Natural killer cell (primary cell): ENCODE results near the gene CADM4. TPM values are rescaled to one million over a fixed set of nuclear protein-coding genes. Genes with fewer than 3 reads are reported as not detected.
"Not testable (repeated sequence)": the region's sequence is repeated elsewhere in the genome, so short reads cannot be mapped to it uniquely, and the experiment has no call there.

Experiments used
- ATAC-seq, 3 donors: fragments of 150-1000 bp in 2 of 3; fragments of 200-7000 bp in 1 of 3; cut with Tn5 transposase; 1 replicate in 1 of 3; 2 replicates in 2 of 3; pipeline ENCODE4 v1.10.0; 2021; ENCODE audit warnings: mild to moderate bottlenecking in 2 of 3, moderate library complexity in 2 of 3
- DNase-seq, 2 donors: peaks; one replicate each; pipeline versions ENCODE4 v3.0.0 to v3.0.0-alpha.2; 2013 to 2021; ENCODE audit warnings: mixed read lengths in 1 of 2
- H3K27ac ChIP-seq: one replicate; pipeline ENCODE4 v1.5.1; 2013; ENCODE audit warnings: mild to moderate bottlenecking, low read length
- H3K27me3 ChIP-seq: one replicate; pipeline ENCODE4 v1.6.1; 2013; ENCODE audit warnings: low read length; ENCODE audit not compliant: control insufficient read depth, insufficient read depth
- H3K36me3 ChIP-seq: one replicate; pipeline ENCODE4 v1.6.1; 2013; ENCODE audit warnings: low read length; ENCODE audit not compliant: control insufficient read depth, insufficient read depth
- H3K4me1 ChIP-seq: one replicate; pipeline ENCODE4 v1.6.1; 2013; ENCODE audit warnings: low read length; ENCODE audit not compliant: control insufficient read depth, insufficient read depth
- H3K4me3 ChIP-seq: one replicate; pipeline ENCODE4 v1.5.1; 2013; ENCODE audit warnings: low read length
- H3K9me3 ChIP-seq: one replicate; pipeline ENCODE4 v1.6.1; 2013; ENCODE audit warnings: low read length; ENCODE audit not compliant: control insufficient read depth, insufficient read depth
- H3K27ac Mint-ChIP-seq, 2 donors: one replicate each; pipeline ENCODE4 v1.8.0; 2022; ENCODE audit warnings: mild to moderate bottlenecking in 2 of 2, mixed read lengths in 2 of 2, moderate library complexity in 1 of 2
- H3K27me3 Mint-ChIP-seq, 2 donors: one replicate each; pipeline ENCODE4 v1.8.0; 2022; ENCODE audit warnings: low read depth in 2 of 2, mixed read lengths in 2 of 2
- H3K36me3 Mint-ChIP-seq: one replicate; pipeline ENCODE4 v1.8.0; 2022; ENCODE audit warnings: mixed read lengths
- H3K4me1 Mint-ChIP-seq, 2 donors: one replicate each; pipeline ENCODE4 v1.8.0; 2022; ENCODE audit warnings: mixed read lengths in 2 of 2
- H3K4me3 Mint-ChIP-seq: one replicate; pipeline ENCODE4 v1.8.0; 2022; ENCODE audit warnings: mild to moderate bottlenecking, moderate library complexity, mixed read lengths
- H3K9me3 Mint-ChIP-seq, 2 donors: one replicate each; pipeline ENCODE4 v1.8.0; 2022; ENCODE audit warnings: mixed read lengths in 2 of 2
- CTCF ChIP-seq: fragments of 200-600 bp; IDR thresholded peaks from one replicate; pipeline ENCODE4 v1.8.0; 2022; ENCODE audit warnings: antibody characterized with exemption
- WGBS: methylation state at CpG from one replicate; pipeline ENCODE4 v1.1.7; 2013; ENCODE audit warnings: missing lambda C conversion rate; ENCODE audit not compliant: insufficient coverage; 5-methylcytosine and 5-hydroxymethylcytosine counted together
- intact Hi-C: fragments of 100-400 bp; cut with micrococcal nuclease; formaldehyde crosslinking; loops from one replicate; pipeline ENCODE4 v1.14.2; 2022
- total RNA-seq, 4 donors: library from RNA; stranded (reverse); fragments of 120-200 nt in 1 of 4; gene quantifications; one replicate each; pipeline versions ENCODE4 v1.2.3 to v1.2.4, GENCODE V29; 2013 to 2022

CADM4 gene
- total RNA-seq, 3 donors from 2014 or later (not counting 1 experiment from before 2014, with no cell fraction given): 0.19 to 0.38 TPM; not detected in 1

GRCh38 chr19:43638214-43638994 lies 1.2 kb downstream of the CADM4 start:
- peak overlapping the region in 1 of 2 donors; percentile 77 for H3K27ac Mint-ChIP-seq
- H3K4me1 ChIP-seq: peaks cover 15% of the 10 kb centered on the region
- H3K27me3 Mint-ChIP-seq: peaks cover 37 to 38% of the 10 kb centered on the region in 2 donors
- H3K4me3 ChIP-seq: no peak overlapping the region
- no peaks in the 10 kb centered on the region for H3K9me3 ChIP-seq
- H3K4me1 Mint-ChIP-seq: peaks cover 8 to 19% of the 10 kb centered on the region in 2 donors
- intact Hi-C loops: no loop called here
- no peaks in the 10 kb centered on the region for H3K36me3 Mint-ChIP-seq
- WGBS: 71% methylated on average over 11 of the region's 13 CpGs
- no peak for TF ChIP-seq CTCF
- H3K36me3 ChIP-seq: no peaks in the 10 kb centered on the region
- no peak for DNase-seq
- H3K27ac ChIP-seq: no peak overlapping the region
- ATAC-seq: no peak
- H3K9me3 Mint-ChIP-seq: no peaks in the 10 kb centered on the region
- H3K27me3 ChIP-seq: peaks cover 26% of the 10 kb centered on the region
- H3K4me3 Mint-ChIP-seq: peak overlapping the region; percentile 89

GRCh38 chr19:43636121-43636683 lies 3.4 kb downstream of the CADM4 start:
- DNase-seq (no peak), ATAC-seq (no peak)
- intact Hi-C loops: no loop called here
- H3K4me3 ChIP-seq: no peak overlapping the region
- H3K9me3 Mint-ChIP-seq: no peaks in the 10 kb centered on the region
- no peak overlapping the region for H3K27ac Mint-ChIP-seq
- no peak overlapping the region for H3K27ac ChIP-seq
- H3K36me3 Mint-ChIP-seq: no peaks in the 10 kb centered on the region
- no peak overlapping the region for H3K4me3 Mint-ChIP-seq
- no peak for TF ChIP-seq CTCF
- H3K4me1 Mint-ChIP-seq: peaks cover 8 to 19% of the 10 kb centered on the region in 2 donors
- H3K9me3 ChIP-seq: no peaks in the 10 kb centered on the region
- no peaks in the 10 kb centered on the region for H3K36me3 ChIP-seq
- H3K27me3 Mint-ChIP-seq: peaks cover 36 to 38% of the 10 kb centered on the region in 2 donors
- peaks cover 22% of the 10 kb centered on the region for H3K27me3 ChIP-seq
- H3K4me1 ChIP-seq: peaks cover 15% of the 10 kb centered on the region
- WGBS: 86% methylated on average over 12 of the region's 14 CpGs

- H3K4me1 Mint-ChIP-seq: peaks cover 8 to 17% of the 10 kb centered on the region in 2 donors
- peaks cover 20% of the 10 kb centered on the region for H3K27me3 ChIP-seq
- intact Hi-C loops, H3K36me3 ChIP-seq, H3K27ac ChIP-seq, H3K4me3 ChIP-seq, H3K9me3 ChIP-seq, ATAC-seq, DNase-seq, H3K9me3 Mint-ChIP-seq, H3K36me3 Mint-ChIP-seq, H3K4me3 Mint-ChIP-seq, H3K27ac Mint-ChIP-seq: not testable (repeated sequence)
- peaks cover 34 to 35% of the 10 kb centered on the region in 2 donors for H3K27me3 Mint-ChIP-seq
- peaks cover 14% of the 10 kb centered on the region for H3K4me1 ChIP-seq
- WGBS: 75% methylated on average over 2 of the region's 2 CpGs
Measured at GRCh38 chr19:43635561-43635940, 4.1 kb downstream of the CADM4 start.

DNA sequence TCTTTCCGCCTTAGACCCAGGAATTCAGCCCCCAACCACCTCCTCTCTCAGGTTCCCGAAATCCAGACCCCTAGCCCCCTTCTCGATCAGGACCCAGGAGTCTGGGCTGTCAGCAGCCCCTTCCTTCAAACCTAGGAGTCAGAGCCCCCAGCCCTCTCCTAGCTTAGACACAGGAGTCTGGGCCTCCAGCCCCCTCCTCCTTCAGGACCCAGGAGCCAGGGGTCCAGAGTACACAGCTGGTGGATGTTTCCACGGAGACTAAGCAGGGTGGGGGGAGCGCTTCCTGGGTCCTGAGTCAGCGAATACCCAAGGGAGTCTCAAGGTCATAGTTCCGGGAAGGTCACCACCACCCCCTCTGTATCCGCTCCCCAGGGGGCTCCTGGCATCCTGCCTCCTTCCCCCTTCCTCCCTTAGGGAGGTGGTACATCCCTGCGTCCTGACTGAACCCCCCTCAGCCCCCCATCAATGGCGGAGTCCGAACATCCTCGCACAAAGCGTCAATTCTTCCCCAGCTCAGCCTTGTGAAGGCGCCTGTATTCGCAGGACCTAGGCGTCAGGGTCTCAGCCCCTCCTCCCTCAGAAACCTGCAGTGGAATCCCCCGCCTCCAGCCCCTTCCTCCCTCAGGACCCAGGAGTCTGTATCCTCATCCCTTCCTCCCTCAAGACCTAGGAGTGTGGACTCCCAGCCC lies 4.6 kb downstream of the CADM4 start:
- H3K36me3 Mint-ChIP-seq: no peaks in the 10 kb centered on the region
- Histone ChIP-seq H3K4me1 (peaks cover 9% of the 10 kb centered on the region), H3K27ac (no peak overlapping the region), H3K36me3 (no peaks in the 10 kb centered on the region), H3K9me3 (no peaks in the 10 kb centered on the region), H3K27me3 (peaks cover 15% of the 10 kb centered on the region), H3K4me3 (no peak overlapping the region)
- DNase-seq (no peak), ATAC-seq (no peak)
- no peak overlapping the region for H3K4me3 Mint-ChIP-seq
- 31% methylated on average over 17 of the region's 17 CpGs for WGBS
- H3K27ac Mint-ChIP-seq: no peak overlapping the region
- peaks cover 31 to 34% of the 10 kb centered on the region in 2 donors for H3K27me3 Mint-ChIP-seq
- peaks cover 8 to 12% of the 10 kb centered on the region in 2 donors for H3K4me1 Mint-ChIP-seq
- intact Hi-C loops: no loop called here
- TF ChIP-seq CTCF: no peak
- H3K9me3 Mint-ChIP-seq: no peaks in the 10 kb centered on the region
